Measurements from ENCODE around the gene ZMYM4. TPM values are rescaled to one million over a fixed set of nuclear protein-coding genes. Genes with fewer than 3 reads are reported as not detected.
"Not testable (repeated sequence)": the region's sequence is repeated elsewhere in the genome, so short reads cannot be mapped to it uniquely, and the experiment has no call there.

ZMYM4 gene
- total RNA-seq, 1 donor from 2014 or later, result 25.3 TPM

DNA sequence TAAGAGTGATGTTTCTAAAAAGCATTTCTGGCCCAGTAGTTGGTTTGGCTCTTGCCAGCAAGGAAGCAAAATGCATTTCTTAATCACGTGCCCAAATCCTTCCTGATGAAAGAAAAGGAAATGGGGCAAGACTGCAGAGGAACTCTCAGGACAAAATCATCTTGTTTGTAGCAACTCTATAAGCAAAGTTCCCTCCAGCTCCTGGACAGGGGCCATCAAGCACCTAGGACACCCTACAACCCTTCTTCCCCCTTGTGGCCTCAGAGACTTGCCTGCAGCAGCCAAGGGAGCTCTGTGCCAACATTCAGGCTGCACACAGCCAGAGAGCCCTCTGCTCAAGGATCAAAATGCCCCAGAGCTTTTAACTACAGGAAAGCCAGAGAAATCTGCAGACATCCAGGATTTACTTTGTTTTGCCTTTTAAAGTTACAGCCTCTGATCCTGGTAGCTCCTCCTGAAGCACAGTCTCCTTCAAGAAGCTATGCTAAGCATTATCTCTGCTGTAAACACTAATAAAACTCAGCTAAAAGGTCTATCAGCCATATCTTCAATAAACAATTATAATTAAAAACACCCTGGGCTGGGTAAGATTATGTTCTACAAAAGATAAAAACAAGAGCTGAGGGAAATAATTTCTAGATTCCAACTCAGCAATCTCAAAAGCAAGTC is 183.7 kb downstream of the ZMYM4 start:
- peak in 1 of 2 donors; percentile 83 for DNase-seq (ENCODE audit: low read depth in 2 of 2)

DNA sequence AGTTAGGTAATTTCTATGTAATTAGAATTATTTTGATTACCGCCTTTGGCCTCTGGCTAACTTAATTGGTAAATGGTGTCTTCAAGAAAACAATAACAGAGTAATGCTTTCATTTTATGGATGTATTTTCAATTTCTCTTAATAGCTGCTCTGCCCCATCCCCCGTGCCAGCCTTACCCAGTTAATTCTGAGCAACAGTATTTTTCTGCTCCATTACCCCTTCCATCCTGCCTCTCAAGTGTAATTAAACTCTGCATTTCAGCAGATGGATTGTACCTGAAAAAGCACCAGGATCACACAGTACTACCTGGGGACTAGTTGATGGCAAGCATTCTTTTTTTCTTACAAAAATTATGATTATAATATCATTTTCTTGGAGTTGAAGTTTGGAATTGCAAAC is 184.5 kb downstream of the ZMYM4 start:
- no peak for DNase-seq (ENCODE audit: low read depth in 2 of 2)

DNA sequence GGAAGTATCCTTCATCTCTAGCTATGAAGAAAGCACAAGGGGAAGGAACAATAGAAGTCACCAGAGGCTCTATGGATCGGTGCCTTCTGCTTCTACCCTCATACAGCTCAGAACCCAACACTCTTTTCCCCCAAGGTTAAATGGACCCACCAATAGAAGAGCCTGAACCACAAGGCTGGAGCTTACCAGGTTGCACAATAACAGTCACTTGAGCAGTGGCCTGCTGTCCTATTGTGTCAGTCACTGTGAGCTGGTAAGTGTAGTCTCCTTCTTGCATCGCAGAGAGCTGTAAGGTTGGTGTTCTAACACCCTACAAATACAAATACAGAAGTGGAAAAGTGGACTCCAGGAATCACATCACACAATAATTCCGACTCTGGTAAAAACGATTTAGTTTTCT is 185.7 kb downstream of the ZMYM4 start:
- DNase-seq (ENCODE audit: low read depth in 2 of 2), result no peak

DNA sequence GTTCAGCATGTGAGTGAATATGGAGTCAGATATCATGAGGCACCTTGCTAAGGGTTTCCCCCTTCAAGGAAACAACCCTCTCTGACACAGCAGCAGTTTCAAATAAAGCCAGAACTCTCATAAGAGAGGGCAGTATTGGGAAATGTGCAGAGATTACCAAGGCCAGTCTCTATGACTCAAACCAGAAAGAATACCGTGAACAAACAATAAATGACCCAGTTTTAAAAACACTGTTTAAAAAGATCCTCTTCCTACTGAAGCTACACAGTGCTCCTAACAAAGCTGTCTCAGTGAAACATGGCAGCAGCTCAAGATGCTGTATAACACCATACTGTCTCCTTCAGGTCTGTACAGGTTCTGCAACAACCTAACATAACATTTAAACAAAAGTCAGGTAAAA is 186.1 kb downstream of the ZMYM4 start:
- peak in 1 of 2 donors; percentile 36 for DNase-seq (ENCODE audit: low read depth in 2 of 2)

DNA sequence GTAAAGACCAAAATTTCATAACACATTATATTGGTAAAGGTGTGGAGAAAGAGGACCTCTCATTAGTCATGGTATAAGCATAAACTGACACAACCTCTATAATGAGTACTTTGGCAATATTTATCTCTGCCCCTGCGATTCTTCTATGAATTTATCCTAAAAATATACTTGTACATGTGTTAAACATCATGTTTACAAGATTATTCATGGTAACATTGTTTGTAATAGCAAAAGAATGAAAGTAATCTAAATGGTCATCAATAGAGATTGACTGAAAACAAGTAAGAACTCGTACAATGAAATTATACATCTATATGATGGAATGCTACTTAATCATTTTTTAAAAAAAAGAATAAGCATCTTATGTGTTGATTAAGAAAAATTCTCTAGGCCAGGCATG is 192.3 kb downstream of the ZMYM4 start:
- DNase-seq (ENCODE audit: low read depth in 2 of 2), result no peak

DNA sequence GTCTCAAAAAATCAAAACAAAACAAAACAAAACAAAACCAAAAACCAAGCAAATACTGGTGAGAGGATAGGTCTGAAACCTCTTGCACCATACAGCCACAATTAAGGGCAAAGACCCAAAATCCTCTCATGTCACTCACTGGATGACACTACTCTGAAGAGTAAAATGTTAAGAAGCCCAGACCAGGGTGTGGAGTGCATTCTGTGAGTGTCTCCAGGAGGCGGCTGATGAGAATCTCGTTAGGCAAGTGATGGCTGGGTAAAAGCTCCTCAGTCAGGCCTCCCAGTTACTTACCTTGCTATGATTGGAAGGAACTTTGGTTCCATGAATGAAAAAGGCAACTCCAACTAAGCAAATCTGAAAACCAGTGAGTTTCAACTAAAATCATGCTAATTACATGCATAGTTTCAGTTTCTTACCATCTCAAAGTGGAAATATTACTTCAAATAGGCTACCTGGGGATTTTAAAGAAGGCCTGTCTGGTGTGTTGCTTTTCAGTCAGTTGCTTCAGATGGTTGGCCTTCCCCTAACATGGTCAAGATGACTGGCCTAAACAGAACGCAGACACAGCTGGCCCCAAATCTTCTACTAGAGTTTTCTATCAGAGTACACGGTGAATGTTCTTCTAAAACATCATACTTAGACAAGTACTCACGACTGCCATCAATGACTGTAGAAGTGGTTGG is 193.6 kb downstream of the ZMYM4 start:
- DNase-seq (ENCODE audit: low read depth in 2 of 2), result no peak

DNA sequence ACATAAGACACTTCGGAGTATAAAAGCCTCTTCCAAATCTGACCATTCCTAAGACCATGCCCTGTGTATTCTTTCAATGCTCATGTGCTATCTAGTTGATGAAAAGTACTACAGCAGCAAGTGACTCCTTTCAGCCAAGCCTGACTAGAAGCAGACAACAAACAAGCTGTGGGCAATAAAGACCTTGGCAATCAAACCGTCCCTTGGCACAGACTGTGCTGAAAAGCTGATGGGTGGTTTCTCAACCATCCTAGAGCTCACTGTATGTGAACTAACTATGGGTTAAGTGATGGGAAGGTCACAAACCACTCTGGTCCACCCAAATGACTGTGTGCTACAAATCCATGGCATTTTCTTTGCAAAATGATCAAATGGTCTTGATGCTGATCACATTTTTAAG is 194.7 kb downstream of the ZMYM4 start:
- DNase-seq (ENCODE audit: low read depth in 2 of 2), result no peak

DNA sequence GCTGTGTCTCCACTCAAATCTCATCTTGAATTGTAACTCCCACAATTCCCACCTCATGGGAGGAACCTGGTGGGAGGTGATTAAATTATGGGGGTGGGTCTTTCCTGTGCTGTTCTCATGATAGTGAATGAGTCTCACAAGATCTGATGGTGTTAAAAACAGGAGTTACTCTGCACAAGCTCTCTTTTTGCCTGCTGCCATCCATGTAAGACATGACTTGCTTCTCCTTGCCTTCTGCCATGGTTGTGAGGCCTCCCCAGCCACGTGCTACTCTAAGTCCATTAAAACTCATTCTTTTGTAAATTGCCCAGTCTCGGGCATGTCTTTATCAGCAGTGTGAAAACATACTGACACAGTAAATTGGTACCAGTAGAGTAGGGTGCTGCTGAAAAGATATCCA is 195.2 kb downstream of the ZMYM4 start:
- not testable (repeated sequence) for DNase-seq (ENCODE audit: low read depth in 2 of 2)

DNA sequence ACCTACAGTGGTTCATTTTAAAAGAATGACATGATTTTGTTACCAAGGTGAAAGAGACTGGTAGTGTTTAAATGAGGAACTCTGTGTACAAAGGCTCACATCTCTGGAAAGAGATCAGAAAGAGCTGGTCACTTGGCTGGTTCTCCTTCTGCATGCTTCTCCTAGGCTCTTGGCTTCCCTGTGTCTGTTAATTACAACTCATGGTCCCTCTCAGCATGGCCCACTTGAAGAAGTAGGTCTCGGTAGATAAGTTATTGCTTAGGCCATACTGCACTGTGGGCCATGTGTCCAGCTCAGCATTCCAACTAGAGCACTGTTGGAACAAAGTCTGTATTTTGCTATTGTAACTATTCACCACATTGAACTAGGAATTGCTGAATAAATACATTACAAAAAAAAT is 197.6 kb downstream of the ZMYM4 start:
- no peak for DNase-seq (ENCODE audit: low read depth in 2 of 2)

DNA sequence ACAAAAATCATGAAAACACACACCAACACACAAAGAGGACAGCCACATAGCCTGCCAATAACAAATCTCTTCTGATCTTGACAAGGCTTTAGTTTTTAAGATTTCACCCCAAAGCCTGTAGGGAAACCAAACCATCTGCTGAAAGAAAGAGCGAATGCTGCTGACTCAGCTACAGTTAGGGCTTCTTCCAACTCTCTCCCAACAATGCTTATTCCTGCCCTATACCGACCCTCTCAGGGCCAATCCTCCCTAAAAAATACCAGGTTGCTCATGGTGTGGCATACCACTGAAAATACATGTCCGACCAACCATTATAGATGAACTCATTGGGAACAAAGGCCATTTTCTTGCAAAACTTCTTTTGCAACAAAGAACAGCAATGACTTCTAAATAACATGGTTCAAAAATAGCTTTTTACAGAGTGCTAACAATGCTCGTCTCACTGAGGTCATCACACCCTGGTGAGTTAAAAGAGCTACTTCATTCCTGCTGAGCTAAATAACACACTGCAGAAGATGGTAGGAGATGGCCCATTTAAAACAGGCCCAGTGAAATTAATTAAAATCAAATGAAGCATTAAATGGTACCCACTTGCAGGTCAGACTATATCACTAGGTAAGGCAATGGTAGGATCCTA is 202.6 kb downstream of the ZMYM4 start:
- no peak for DNase-seq (ENCODE audit: low read depth in 2 of 2)

Other genes with a start within 250 kb of the ZMYM4 start
- 6.9 and 8.3 TPM in 2 replicates for gene ZMYM6, start 236.8 kb upstream of the ZMYM4 start, total RNA-seq
- gene ZMYM1, start 189.3 kb upstream of the ZMYM4 start, total RNA-seq, result 16.6 and 17.8 TPM in 2 replicates
- gene SFPQ, start 75.6 kb upstream of the ZMYM4 start, total RNA-seq, result 127 and 153 TPM in 2 replicates

All from dermis microvascular lymphatic vessel endothelial cell (primary cell).